Non-pigmented ciliary epithelial cell (primary cell): ENCODE data around the gene MET.

Experiments
- DNase-seq: peaks from one replicate; pipeline ENCODE4 v3.0.0-alpha.2; 2010; ENCODE audit warnings: low read depth

Gene MET

DNA sequence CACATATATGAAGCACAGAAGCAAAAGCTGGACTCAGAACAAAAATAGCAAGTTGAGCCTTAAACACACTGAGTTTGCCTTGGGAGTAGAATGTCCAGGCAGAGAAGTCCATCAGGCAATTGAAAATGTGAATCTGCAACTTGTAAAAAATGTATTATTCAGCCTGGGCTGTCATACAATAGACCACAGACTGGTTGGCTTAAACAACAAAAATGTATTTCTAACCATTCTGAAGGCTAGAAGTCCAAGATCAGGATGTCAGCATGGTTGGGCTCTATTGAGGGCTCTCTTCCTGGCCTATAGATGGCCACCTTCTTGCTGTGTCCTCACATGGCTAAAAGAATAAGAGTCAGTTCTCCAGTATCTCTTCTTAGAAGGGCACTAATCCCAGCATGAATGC, 113.8 kb downstream of the MET start:
- no peak for DNase-seq

- DNase-seq: no peak
These were observed 114.9 kb downstream of the MET start for GRCh38 chr7:116786791-116787443.

DNA sequence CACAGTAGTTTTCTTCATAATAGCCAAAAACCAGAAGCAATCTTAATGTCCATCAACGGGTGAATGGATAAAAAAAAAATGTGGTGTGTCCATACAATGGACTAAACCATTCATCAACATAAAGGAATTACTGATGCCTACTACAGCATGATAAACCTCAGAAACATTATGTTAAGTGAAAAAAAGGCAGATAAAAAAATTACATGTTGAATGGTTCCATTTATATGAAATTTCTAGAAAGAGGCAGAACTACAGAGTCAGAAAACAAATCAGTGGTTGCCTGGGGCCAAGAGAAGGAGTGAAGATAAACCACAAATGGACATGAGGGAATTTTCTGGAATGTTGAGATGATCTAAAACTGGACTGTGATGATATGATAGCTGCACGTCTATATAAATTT, 115.9 kb downstream of the MET start:
- no peak for DNase-seq

- DNase-seq: no peak
These were observed 116.7 kb downstream of the MET start for GRCh38 chr7:116788572-116789197.

DNA sequence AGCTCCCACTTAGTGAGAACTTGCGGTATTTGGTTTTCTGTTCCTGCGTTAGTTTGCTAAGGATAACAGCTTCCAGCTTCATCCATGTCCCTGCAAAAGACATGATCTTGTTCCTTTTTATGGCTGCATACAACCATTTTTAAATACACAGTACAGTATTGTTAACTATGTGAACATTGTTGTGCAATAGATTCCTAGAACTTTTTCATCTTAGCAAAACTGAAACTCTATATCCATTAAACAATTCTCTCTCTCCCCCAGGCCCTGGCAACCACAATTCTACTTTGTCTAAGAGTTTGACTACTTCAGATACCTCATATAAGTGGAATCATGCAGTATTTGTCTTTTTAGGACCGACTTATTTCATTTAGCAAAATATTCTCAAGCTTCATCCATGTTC, 118.0 kb downstream of the MET start:
- DNase-seq: no peak

GRCh38 chr7:116792813-116793212, 120.8 kb downstream of the MET start:
- no peak for DNase-seq

GRCh38 chr7:116793795-116794340, 121.9 kb downstream of the MET start:
- no peak for DNase-seq

DNA sequence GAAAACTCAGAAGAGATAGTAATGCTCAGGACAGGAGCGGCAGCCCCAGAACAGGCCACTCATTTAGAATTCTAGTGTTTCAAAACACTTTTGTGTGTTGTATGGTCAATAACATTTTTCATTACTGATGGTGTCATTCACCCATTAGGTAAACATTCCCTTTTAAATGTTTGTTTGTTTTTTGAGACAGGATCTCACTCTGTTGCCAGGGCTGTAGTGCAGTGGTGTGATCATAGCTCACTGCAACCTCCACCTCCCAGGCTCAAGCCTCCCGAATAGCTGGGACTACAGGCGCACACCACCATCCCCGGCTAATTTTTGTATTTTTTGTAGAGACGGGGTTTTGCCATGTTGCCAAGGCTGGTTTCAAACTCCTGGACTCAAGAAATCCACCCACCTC, 124.5 kb downstream of the MET start:
- no peak for DNase-seq

- no peak for DNase-seq
These were observed 125.6 kb downstream of the MET start for GRCh38 chr7:116797612-116798011.

- DNase-seq: no peak
These were observed 126.2 kb downstream of the MET start for GRCh38 chr7:116798232-116798631.

- no peak for DNase-seq
These were observed 127.9 kb downstream of the MET start for GRCh38 chr7:116799916-116800315.

GRCh38 chr7:116800594-116800993, 128.6 kb downstream of the MET start:
- DNase-seq: no peak

DNA sequence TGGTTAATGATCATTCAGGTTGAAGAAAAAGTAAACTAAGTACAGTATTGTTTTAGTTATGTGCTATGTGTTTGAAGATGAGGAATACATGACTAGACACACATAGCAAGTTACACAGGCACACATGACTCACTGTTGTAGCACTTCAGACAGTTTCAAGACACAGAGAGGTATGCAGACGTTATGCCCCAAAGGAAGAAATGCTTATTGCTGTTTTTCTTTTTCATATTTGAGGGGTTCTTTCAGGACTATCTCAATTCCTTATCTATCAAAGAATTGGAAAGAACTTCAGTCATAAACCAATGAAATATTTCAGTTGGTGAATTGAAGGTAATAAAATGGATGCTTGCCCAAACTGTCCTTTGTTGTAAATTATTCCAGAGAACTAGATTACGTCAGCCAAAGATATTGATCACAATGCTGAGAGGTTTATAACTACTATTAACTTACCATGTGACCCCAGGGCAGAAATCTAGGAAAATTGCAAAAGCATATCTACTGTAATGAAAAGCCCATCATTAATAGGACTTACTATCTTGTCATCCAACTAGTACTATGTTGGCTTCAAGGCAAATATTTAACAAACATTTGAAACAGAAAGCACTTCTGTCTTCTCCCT, 129.2 kb downstream of the MET start:
- DNase-seq: peak; percentile 83

DNA sequence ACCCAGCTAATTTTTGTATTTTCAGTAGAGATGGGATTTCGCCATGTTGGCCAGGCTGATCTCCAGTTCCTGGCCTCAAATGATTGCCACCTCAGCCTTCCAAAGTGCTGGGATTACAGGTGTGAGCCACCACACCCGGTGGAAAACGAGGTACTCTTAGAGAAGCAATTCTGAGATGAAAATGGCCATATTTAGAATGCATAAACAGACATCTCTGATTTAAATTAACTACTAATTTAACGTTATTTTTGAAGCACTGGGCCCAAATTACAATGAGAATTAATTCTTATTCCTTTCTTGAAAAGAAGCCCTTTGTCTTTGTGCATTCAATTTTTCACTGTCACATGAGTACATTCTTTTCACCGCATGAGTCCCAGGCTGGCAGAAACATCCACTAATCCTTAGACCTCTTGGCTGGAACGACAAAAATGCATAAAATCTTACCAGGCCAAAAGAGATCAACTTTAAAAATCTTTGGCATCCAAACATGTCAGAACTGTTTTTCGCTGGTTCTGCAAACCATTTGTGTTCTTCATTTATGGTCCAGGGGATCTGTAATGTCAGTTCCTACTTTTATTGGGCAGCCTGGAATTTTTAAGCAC, 130.2 kb downstream of the MET start:
- DNase-seq: no peak

GRCh38 chr7:116802746-116803152, 130.8 kb downstream of the MET start:
- no peak for DNase-seq

- no peak for DNase-seq
These were observed 132.5 kb downstream of the MET start for GRCh38 chr7:116804471-116804870.

GRCh38 chr7:116805100-116805544, 133.1 kb downstream of the MET start:
- DNase-seq: no peak

DNA sequence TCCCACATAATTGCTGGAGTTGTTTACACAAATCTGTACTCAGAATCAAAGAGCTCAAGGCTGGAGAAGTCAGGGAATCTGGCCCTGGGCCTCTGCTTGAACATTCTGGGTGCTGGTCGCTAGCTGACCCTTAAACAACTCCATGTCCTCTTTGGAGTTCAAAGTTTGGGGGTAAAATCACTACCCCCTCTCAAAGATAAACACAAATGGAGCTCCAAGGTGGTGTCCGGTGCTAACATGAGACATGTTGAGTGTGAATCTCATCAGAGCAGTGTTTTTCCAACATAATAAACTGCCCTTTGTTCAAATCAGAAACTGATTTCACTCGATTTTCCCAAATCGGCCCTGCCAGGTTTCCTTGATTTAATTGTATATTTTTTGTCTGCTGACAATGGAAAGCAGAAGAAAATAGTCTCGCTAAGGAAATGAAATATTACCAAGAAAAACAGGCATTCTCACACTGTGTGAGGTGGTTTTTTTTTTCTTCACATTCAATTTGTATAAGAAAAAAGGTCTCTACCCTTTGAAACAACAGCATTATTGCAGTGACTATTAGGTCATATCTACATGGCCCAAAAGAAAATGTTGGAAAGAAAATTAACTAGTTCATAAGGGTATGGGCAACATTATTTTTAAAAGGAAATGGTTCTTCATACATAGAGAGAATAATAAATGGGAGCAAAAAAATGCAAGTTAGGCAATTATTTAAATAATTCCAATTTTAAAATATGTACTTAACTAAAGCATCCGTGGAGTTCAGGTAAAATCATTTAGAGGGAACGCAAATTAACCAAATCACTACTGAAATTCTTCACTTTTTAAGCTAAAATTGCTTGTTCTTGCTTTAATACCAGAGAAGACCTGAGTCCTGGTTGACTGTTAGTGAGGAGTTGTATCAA, 134.3 kb downstream of the MET start:
- DNase-seq: no peak

GRCh38 chr7:116807011-116807560, 135.1 kb downstream of the MET start:
- no peak for DNase-seq

- DNase-seq: no peak
These were observed 137.8 kb downstream of the MET start for GRCh38 chr7:116809636-116810266.
